NCI-H510A (cell line): ENCODE measurements around the gene CDIPT.

ENCODE experiments used
- DNase-seq: peaks from one replicate; lab custom pipeline; 2025; lab: John Stamatoyannopoulos, UW

CDIPT gene

DNA sequence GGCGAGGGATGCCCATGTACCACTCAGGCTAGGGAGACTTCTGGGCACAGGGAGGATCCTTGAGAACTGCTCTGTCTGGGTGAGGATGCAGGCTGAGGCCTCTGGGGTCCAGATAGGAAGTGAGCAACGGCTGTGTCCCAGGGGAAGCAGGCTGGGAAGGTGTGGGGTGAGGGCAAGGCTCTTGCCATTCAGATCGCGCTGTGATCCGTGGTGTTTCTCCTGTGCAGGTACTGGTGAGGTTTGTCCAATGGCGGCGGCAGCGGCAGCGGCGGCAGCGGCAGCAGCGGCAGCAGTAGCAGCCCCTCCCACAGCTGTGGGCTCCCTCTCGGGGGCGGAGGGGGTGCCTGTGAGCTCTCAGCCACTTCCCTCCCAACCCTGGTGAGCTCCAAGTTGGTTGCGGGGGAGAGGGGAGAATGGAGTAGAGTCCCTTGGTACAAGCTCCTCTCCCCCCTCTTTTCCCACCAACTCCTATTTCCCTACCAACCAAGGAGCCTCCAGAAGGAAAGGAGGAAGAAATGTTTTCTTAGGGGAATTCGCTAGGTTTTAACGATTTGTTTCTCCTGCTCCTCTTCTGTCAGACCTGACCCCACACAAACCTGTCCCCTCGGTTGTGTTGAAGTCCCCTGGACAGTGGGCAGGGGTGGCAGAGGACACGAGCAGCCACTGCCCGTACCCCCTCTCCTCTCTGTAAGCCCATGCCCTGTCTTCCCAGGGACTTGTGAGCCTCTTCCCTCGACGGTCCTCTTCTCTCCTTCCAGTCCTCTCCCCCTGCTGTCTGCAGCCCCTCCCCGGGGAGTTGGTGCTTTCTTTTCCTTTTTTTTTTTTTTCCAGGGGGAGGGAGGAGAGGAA lies 53.0 kb downstream of the CDIPT start:
- no peak for DNase-seq

DNA sequence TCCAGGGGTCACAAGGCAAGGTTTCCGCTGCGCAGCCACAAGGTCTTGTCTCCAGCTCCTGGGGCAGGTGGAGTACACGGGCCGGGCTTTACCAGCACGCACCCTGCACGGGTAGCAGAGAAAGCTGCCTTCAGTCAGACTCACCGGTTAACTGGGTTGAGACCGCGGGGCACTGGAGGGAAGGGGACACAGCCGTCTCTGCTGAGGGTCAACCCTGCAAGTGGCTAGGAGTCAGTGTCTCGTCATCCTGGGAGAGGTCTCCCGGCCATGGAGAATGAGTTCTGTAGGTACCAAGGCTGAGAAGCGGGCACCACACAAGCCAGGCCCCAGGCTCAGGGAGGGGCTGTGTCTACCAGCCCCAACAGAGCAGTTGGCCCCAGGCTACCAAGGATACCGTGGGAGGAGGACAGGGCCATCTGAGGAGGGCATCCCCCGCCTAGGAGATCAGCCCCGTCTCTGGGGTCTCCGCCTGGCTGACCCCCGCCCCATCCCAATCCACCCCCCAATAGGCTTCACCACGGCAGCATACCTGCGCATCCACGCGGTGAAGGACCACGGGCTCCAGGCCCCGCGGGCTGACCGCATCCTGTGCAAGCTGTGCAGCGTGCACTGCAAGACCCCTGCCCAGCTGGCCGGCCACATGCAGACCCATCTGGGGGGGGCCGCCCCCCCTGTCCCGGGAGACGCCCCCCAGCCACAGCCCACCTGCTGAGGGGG lies 53.8 kb downstream of the CDIPT start:
- no peak for DNase-seq
